Right atrium auricular region (tissue), 2 donors: Measurements from ENCODE around the gene PPP1R8. TPM values are rescaled to one million over a fixed set of nuclear protein-coding genes. Genes with fewer than 3 reads are reported as not detected.
"Not testable (repeated sequence)": the region's sequence is repeated elsewhere in the genome, so short reads cannot be mapped to it uniquely, and the experiment has no call there.

Experiments used
- DNase-seq: peaks from one replicate; pipeline ENCODE4 v3.0.0-alpha.2; 2019; ENCODE audit warnings: low spot score
- H3K27ac ChIP-seq, 2 donors: fragments of 200-600 bp; sonication (generic); 1 replicate in 1 of 2; 2 replicates in 1 of 2; pipeline ENCODE4 v1.5.1; 2016 to 2019
- H3K27me3 ChIP-seq, 2 donors: fragments of 200-600 bp; sonication (generic); one replicate each; pipeline versions ENCODE4 v1.5.1 to v1.6.0; 2017 to 2019
- H3K36me3 ChIP-seq: fragments of 200-600 bp; sonication (generic); one replicate; pipeline ENCODE4 v1.5.1; 2016
- H3K4me1 ChIP-seq, 2 donors: fragments of 200-600 bp; sonication (generic); one replicate each; pipeline versions ENCODE4 v1.5.1 to v1.6.0; 2017 to 2019
- H3K4me3 ChIP-seq, 2 donors: fragments of 200-600 bp; sonication (generic); 1 replicate in 1 of 2; 2 replicates in 1 of 2; pipeline ENCODE4 v1.5.1; 2017 to 2019; ENCODE audit warnings: mild to moderate bottlenecking in 1 of 2, moderate library complexity in 1 of 2
- H3K9me3 ChIP-seq, 2 donors: fragments of 200-600 bp; sonication (generic); one replicate each; pipeline ENCODE4 v1.5.1; 2019
- total RNA-seq, 2 donors: library from RNA; depleted of rRNA; stranded (reverse); fragments of >200 nt; gene quantifications; one replicate each; pipeline ENCODE4 v1.1.0, GENCODE V29; 2016
- TF ChIP-seq, protein P1 (sequence below), 2 donors: fragments of 200-600 bp; sonication (generic); IDR thresholded peaks; one replicate each; pipeline ENCODE4 v1.5.1; 2019; ENCODE audit warnings: antibody characterized with exemption in 2 of 2

PPP1R8 gene
- total RNA-seq, 2 donors from 2014 or later, result 17.9 to 23.9 TPM

DNA sequence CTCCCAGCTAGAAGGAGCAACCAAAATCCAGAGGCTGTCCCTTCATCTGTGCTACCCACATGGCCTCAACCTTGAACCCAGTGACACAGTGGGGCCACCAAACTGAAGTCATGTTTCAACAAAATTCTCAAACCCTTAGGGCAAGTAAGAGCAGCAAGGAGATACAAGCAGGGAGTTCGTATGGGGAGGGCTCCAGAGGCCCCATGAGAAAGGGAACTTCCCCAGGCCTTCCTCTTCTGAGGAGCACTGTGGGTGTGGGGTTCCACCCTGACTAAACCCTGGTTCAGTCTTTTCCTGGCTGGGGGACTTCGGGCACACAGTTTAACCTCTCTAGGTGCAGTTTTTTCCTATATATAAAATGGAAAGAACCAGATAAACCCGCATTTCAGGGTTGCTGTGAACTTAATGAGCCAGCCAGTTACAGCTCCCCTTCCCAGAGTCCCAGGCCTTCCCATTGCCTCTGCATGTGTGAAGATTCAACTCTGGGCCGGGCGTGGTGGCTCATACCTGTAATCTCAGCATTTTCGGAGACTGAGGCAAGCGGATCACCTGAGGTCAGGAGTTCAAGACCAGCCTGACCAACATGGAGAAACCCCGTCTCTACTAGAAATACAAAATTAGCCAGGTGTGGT lies 33.8 kb downstream of the PPP1R8 start:
- H3K4me3 ChIP-seq, result no peak overlapping the region
- TF ChIP-seq, protein P1, sequence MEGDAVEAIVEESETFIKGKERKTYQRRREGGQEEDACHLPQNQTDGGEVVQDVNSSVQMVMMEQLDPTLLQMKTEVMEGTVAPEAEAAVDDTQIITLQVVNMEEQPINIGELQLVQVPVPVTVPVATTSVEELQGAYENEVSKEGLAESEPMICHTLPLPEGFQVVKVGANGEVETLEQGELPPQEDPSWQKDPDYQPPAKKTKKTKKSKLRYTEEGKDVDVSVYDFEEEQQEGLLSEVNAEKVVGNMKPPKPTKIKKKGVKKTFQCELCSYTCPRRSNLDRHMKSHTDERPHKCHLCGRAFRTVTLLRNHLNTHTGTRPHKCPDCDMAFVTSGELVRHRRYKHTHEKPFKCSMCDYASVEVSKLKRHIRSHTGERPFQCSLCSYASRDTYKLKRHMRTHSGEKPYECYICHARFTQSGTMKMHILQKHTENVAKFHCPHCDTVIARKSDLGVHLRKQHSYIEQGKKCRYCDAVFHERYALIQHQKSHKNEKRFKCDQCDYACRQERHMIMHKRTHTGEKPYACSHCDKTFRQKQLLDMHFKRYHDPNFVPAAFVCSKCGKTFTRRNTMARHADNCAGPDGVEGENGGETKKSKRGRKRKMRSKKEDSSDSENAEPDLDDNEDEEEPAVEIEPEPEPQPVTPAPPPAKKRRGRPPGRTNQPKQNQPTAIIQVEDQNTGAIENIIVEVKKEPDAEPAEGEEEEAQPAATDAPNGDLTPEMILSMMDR (IDR thresholded peaks at IDR 0.05), result no peak
- H3K27ac ChIP-seq, result peak overlapping the region in 1 of 2 donors; percentile 57
- no peaks in the 10 kb centered on the region for H3K9me3 ChIP-seq
- H3K4me1 ChIP-seq, result peaks cover 0 to 12% of the 10 kb centered on the region in 2 donors
- no peak for DNase-seq
- no peaks in the 10 kb centered on the region for H3K27me3 ChIP-seq
- H3K36me3 ChIP-seq, result no peaks in the 10 kb centered on the region

DNA sequence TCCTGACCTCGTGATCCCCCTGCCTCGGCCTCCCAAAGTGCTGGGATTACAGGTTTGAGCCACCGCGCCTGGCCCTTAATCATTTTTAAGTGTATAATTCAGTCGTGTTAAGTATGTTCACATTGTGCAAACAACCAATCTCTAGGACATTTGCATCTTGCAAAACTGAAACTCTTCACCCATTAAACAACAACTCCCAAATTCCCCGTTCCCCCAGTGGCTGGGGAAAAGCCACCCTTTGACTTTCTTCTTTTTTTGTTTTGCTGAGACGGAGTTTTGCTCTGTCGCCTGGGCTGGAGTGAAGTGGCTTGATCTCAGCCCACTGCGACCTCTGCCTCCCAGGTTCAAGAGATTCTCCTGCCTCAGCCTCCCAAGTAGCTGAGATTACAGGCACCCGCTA lies 35.2 kb downstream of the PPP1R8 start:
- no peak for DNase-seq
- H3K4me1 ChIP-seq, result peaks cover 0 to 12% of the 10 kb centered on the region in 2 donors
- no peak overlapping the region for H3K27ac ChIP-seq
- H3K9me3 ChIP-seq, result no peaks in the 10 kb centered on the region
- no peaks in the 10 kb centered on the region for H3K36me3 ChIP-seq
- TF ChIP-seq, protein P1 (IDR thresholded peaks at IDR 0.05), result no peak
- H3K27me3 ChIP-seq, result no peaks in the 10 kb centered on the region
- H3K4me3 ChIP-seq, result no peak overlapping the region

DNA sequence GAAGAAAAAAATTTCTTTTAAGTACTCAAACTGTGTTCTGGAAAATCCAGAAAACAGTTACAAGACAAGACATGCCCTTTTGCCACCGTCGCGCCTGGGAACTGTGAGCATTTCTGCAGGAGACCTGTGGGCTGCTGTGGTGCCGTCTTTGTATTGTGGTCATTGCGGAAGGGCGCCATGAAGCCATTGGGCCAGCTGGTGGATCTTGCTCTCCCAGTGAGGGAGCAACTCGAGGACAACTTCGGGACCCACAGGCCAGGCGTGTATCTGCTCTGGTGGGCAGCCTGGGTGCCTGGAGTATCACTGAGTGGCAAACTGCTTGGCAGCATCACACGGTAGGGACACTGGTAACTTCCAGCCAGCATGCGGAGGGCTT lies 38.0 kb downstream of the PPP1R8 start:
- TF ChIP-seq, protein P1 (IDR thresholded peaks at IDR 0.05), result no peak
- no peak overlapping the region for H3K4me3 ChIP-seq
- H3K27ac ChIP-seq, result no peak overlapping the region
- DNase-seq, result no peak
- H3K4me1 ChIP-seq, result peaks cover 0 to 14% of the 10 kb centered on the region in 2 donors
- H3K36me3 ChIP-seq, result no peaks in the 10 kb centered on the region
- no peaks in the 10 kb centered on the region for H3K27me3 ChIP-seq
- H3K9me3 ChIP-seq, result no peaks in the 10 kb centered on the region

DNA sequence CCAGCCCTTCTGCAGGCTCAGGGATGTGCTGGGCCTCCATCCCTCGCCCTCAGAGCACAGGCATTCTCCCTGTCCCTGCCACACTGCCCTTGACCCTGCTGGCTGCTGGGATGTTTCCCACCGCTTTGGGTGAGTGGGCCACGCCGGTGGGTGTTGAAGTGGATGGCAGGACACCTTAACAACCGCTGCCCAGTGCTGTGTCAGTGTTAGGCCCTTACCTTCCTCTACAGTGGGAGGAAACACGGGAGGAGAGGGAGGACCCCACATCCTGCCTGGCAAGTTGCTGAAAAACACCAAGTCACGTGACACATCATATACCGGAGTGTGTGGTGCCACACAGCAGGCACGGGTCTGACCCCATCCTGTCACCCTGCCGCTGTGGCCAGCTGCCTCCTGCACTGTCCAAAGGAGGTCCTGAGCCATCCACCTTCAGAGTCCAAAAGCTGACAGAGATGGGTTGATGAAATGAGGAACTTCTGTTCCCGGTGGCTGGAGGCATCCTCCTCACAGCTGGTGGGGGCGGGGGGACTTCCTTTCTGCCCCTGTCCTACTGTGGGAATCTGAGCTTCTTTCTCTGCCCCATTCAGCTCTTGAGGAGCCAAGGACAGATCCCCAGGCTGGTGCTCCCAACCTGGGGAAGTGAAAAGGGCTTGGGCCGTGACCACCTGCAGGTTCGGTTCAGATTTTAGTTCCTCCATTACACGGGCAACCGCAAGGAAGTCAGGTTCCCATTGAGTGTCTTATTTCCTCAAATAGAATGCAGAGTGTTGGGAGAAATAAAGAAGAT lies 38.5 kb downstream of the PPP1R8 start:
- peaks cover 0 to 13% of the 10 kb centered on the region in 2 donors for H3K4me1 ChIP-seq
- TF ChIP-seq, protein P1 (IDR thresholded peaks at IDR 0.05), result no peak
- no peak for DNase-seq
- H3K36me3 ChIP-seq, result no peaks in the 10 kb centered on the region
- no peak overlapping the region for H3K27ac ChIP-seq
- no peaks in the 10 kb centered on the region for H3K27me3 ChIP-seq
- H3K4me3 ChIP-seq, result no peak overlapping the region
- H3K9me3 ChIP-seq, result no peaks in the 10 kb centered on the region

DNA sequence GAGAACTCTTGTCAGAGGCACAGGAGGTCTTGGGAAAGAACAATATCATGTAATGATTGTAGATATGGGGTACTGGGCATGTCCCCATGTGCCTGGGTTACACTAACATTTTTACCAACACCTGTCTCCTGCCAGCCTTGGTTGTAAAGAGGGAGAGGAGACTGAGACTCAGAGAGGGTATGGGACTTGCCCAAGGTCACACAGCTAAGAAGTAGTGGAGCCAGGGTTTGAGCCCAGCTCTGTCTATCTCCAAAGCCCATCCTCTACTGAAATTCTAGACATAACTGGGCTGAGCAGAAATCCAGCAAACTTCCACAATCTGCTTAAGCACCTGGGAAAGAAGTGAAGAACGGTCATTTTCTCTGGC lies 39.1 kb downstream of the PPP1R8 start:
- peaks cover 0 to 13% of the 10 kb centered on the region in 2 donors for H3K4me1 ChIP-seq
- H3K27me3 ChIP-seq, result no peaks in the 10 kb centered on the region
- H3K4me3 ChIP-seq, result no peak overlapping the region
- no peaks in the 10 kb centered on the region for H3K9me3 ChIP-seq
- H3K27ac ChIP-seq, result no peak overlapping the region
- no peaks in the 10 kb centered on the region for H3K36me3 ChIP-seq
- no peak for DNase-seq
- TF ChIP-seq, protein P1 (IDR thresholded peaks at IDR 0.05), result no peak

DNA sequence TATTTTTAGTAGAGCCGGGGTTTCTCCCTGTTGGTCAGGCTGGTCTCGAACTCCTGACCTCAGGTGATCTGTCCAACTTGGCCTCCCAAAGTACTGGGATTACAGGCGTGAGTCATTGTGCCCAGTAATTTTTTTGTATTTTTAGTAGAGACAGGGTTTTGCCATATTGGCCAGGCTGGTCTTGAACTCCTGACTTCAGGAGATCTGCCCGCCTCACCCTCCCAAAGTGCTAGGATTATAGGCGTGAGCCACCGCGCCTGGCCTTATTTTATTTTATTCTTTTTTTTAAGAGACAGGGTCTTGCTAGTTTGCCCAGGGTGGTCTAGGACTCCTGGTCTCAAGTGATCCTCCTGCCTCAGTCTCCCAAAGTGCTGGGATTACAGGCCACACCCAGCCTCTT lies 40.5 kb downstream of the PPP1R8 start:
- not testable (repeated sequence) for H3K36me3 ChIP-seq, H3K4me3 ChIP-seq, H3K9me3 ChIP-seq, H3K27ac ChIP-seq, H3K27me3 ChIP-seq, DNase-seq
- H3K4me1 ChIP-seq, result peaks cover 0 to 13% of the 10 kb centered on the region in 2 donors
